Measurements from ENCODE around the gene FOXJ1.

Gene FOXJ1

DNA sequence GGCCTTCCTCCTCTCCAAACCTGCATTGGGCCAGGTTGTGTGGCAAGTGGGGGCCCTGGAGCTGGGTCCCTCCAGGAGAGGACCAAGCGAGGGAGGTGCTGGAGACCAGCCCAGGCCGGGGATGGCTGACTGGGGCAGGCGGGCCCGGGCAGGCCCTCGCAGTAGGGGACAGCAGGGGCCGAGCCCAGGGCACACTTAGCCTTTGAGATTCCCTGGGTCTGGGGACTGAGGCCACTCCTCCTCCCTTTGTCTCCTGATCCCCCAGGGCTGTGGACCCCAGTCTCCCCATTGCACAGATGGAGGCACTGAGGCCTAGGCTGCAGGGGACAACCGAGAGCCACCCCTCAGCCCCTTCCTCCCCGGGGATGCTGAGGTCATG lies 5.2 kb downstream of the FOXJ1 start:
- Mint-ChIP-seq H3K27ac (ENCODE audit: low read depth) (no peak overlapping the region), H3K4me1 (peaks cover 27% of the 10 kb centered on the region), H3K9me3 (no peaks in the 10 kb centered on the region), H3K36me3 (ENCODE audit: insufficient read depth) (no peaks in the 10 kb centered on the region), H3K27me3 (peaks cover 9% of the 10 kb centered on the region), H3K4me3 (no peak overlapping the region)
- ATAC-seq (replicated peaks; ENCODE audit: extremely low read depth, poor library complexity, severe bottlenecking): no peak
- no peak for DNase-seq (ENCODE audit: low spot score in 2 of 2)

DNA sequence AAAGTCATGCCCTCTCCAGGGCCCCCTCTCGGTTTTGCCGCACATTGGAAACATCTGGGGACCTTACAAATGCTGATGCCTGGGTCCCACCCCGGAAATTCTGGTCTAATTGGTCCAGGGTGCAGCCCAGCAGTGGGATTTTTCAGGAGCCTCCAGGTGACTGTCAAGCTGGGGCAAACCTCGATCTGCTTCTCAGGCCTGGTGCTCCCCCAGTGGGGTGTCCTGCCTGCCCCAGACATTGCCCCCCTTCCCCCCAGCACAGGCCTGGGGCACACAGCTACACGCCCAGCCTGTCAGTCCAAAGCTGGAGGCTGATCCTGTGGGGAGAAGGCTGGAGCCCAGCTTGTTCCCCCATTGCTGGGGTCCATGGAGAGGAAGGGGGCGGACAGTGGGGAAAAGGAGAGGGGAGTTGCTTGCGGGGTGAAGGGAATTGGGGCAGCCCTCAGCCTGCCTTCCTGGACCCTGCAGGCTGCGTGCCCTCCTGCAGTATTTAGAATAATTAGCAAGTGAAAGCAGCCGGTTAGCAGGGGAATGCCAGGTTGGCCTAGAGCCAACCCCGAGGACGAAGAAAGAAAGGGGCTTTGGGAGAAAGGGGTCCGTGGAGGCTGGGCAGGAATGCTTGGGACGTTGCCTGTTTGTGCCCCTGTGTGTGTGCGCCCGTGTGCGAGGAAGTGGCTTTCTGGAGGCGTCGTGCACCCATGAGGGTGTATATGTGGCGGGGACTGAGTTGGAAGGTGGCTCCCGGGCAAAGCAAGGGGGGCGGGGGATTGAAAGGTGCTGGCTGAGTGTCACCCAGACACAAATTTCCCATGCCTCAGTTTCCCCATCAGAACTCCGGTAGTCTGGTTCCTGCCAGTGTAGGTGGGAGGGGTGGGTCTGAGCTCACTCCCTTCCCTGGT lies 5.9 kb downstream of the FOXJ1 start:
- no peaks in the 10 kb centered on the region for H3K36me3 Mint-ChIP-seq (ENCODE audit: insufficient read depth)
- H3K4me1 Mint-ChIP-seq: peaks cover 20% of the 10 kb centered on the region
- H3K27me3 Mint-ChIP-seq: peaks cover 2% of the 10 kb centered on the region
- peak overlapping the region; percentile 9 for H3K27ac Mint-ChIP-seq (ENCODE audit: low read depth)
- no peak overlapping the region for H3K4me3 Mint-ChIP-seq
- no peaks in the 10 kb centered on the region for H3K9me3 Mint-ChIP-seq
- ATAC-seq (replicated peaks; ENCODE audit: extremely low read depth, poor library complexity, severe bottlenecking) (peak; percentile 41), DNase-seq (ENCODE audit: low spot score in 2 of 2) (no peak)

GRCh38 chr17:76132574-76133338 lies 8.3 kb downstream of the FOXJ1 start:
- H3K36me3 Mint-ChIP-seq (ENCODE audit: insufficient read depth): no peaks in the 10 kb centered on the region
- no peaks in the 10 kb centered on the region for H3K9me3 Mint-ChIP-seq
- no peak overlapping the region for H3K4me3 Mint-ChIP-seq
- DNase-seq (ENCODE audit: low spot score in 2 of 2) (no peak), ATAC-seq (replicated peaks; ENCODE audit: extremely low read depth, poor library complexity, severe bottlenecking) (no peak)
- no peak overlapping the region for H3K27ac Mint-ChIP-seq (ENCODE audit: low read depth)
- no peaks in the 10 kb centered on the region for H3K27me3 Mint-ChIP-seq
- H3K4me1 Mint-ChIP-seq: peaks cover 16% of the 10 kb centered on the region

GRCh38 chr17:76131692-76132573 lies 9.1 kb downstream of the FOXJ1 start:
- Mint-ChIP-seq H3K36me3 (ENCODE audit: insufficient read depth) (no peaks in the 10 kb centered on the region), H3K9me3 (no peaks in the 10 kb centered on the region), H3K27ac (ENCODE audit: low read depth) (peak overlapping the region; percentile 58), H3K4me3 (no peak overlapping the region), H3K4me1 (peaks cover 16% of the 10 kb centered on the region), H3K27me3 (no peaks in the 10 kb centered on the region)
- DNase-seq (ENCODE audit: low spot score in 2 of 2) (no peak), ATAC-seq (replicated peaks; ENCODE audit: extremely low read depth, poor library complexity, severe bottlenecking) (no peak)

DNA sequence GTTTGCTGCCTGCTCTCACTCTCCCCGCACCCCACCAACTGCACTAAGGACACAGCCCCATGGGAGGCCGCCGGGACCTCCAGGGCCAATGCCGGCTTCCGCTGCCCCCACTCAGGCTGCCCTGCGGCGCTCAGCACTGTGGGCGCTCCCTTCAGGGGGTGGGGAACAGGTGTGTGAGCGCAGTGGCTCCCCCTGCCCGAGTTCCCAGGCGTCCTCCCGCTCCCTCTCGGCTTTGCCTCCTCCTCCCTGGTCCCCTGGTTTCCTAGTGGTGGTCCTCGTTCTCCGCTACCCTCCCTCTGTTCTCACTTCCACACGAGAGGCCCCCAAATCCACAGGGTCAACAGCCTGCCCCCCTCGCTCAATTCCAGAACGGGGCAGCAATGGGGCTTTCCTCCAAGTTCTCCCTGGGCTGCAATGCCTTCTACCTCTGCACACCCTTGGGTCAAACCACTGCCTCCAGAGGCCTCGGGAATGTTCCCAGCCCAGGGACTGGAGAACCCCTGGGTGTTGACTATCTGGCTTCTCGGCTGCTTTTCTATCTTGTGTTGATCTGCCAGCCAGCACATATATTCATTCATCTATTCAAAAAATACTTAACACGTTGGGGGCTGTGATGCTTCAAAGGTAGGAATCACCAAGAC lies 9.9 kb downstream of the FOXJ1 start:
- Mint-ChIP-seq H3K9me3 (no peaks in the 10 kb centered on the region), H3K27ac (ENCODE audit: low read depth) (peak overlapping the region; percentile 58), H3K27me3 (no peaks in the 10 kb centered on the region), H3K36me3 (ENCODE audit: insufficient read depth) (no peaks in the 10 kb centered on the region), H3K4me1 (peaks cover 16% of the 10 kb centered on the region), H3K4me3 (no peak overlapping the region)
- DNase-seq (ENCODE audit: low spot score in 2 of 2) (no peak), ATAC-seq (replicated peaks; ENCODE audit: extremely low read depth, poor library complexity, severe bottlenecking) (no peak)

GRCh38 chr17:76130473-76130872 lies 10.6 kb downstream of the FOXJ1 start:
- Mint-ChIP-seq H3K9me3 (no peaks in the 10 kb centered on the region), H3K27me3 (no peaks in the 10 kb centered on the region), H3K4me1 (peaks cover 15% of the 10 kb centered on the region), H3K36me3 (ENCODE audit: insufficient read depth) (no peaks in the 10 kb centered on the region), H3K27ac (ENCODE audit: low read depth) (no peak overlapping the region), H3K4me3 (no peak overlapping the region)
- ATAC-seq (replicated peaks; ENCODE audit: extremely low read depth, poor library complexity, severe bottlenecking): no peak
- DNase-seq (ENCODE audit: low spot score in 2 of 2): no peak

DNA sequence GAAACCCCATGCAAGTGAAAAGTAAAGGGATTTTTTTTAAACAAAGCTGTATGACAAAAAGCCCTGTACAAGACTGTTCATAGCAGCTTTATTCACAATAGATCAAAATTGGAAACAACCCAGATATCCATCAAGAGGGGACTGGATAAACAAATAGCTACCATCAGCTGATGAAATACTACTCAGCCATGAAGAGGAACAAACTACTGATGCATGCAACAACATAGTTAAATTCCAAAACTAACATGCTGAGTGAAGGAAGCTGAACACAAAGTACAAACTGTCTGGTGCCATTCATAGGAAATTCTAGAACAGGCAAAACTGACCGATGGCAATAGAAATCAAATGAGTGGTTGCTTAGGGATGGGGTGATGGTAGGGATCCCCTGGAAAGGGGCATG lies 15.1 kb downstream of the FOXJ1 start:
- no peak for ATAC-seq (replicated peaks; ENCODE audit: extremely low read depth, poor library complexity, severe bottlenecking)
- Mint-ChIP-seq H3K27me3 (no peaks in the 10 kb centered on the region), H3K27ac (ENCODE audit: low read depth) (no peak overlapping the region), H3K4me1 (peaks cover 5% of the 10 kb centered on the region), H3K9me3 (no peaks in the 10 kb centered on the region), H3K4me3 (no peak overlapping the region), H3K36me3 (ENCODE audit: insufficient read depth) (peaks cover 3% of the 10 kb centered on the region)
- DNase-seq (ENCODE audit: low spot score in 2 of 2): no peak

GRCh38 chr17:76125391-76125675 lies 15.7 kb downstream of the FOXJ1 start:
- no peak for ATAC-seq (replicated peaks; ENCODE audit: extremely low read depth, poor library complexity, severe bottlenecking)
- Mint-ChIP-seq H3K27ac (ENCODE audit: low read depth) (no peak overlapping the region), H3K27me3 (no peaks in the 10 kb centered on the region), H3K36me3 (ENCODE audit: insufficient read depth) (peaks cover 3% of the 10 kb centered on the region), H3K4me1 (peaks cover 5% of the 10 kb centered on the region), H3K9me3 (no peaks in the 10 kb centered on the region), H3K4me3 (no peak overlapping the region)
- no peak for DNase-seq (ENCODE audit: low spot score in 2 of 2)

- no peaks in the 10 kb centered on the region for H3K27me3 Mint-ChIP-seq
These were observed 16.3 kb downstream of the FOXJ1 start for GRCh38 chr17:76124582-76125390.

GRCh38 chr17:76123749-76124581 lies 17.1 kb downstream of the FOXJ1 start:
- ATAC-seq (replicated peaks; ENCODE audit: extremely low read depth, poor library complexity, severe bottlenecking) (no peak), DNase-seq (ENCODE audit: low spot score in 2 of 2) (no peak)
- no peaks in the 10 kb centered on the region for H3K9me3 Mint-ChIP-seq
- H3K4me3 Mint-ChIP-seq: peak overlapping the region; percentile 51
- H3K4me1 Mint-ChIP-seq: peaks cover 5% of the 10 kb centered on the region
- no peak overlapping the region for H3K27ac Mint-ChIP-seq (ENCODE audit: low read depth)
- H3K36me3 Mint-ChIP-seq (ENCODE audit: insufficient read depth): peaks cover 3% of the 10 kb centered on the region
- H3K27me3 Mint-ChIP-seq: no peaks in the 10 kb centered on the region

More at GRCh38 chr17:76124582-76125390, 16.3 kb downstream of the FOXJ1 start:
- Mint-ChIP-seq H3K4me1 (peaks cover 5% of the 10 kb centered on the region), H3K27ac (ENCODE audit: low read depth) (no peak overlapping the region), H3K4me3 (no peak overlapping the region), H3K36me3 (ENCODE audit: insufficient read depth) (peaks cover 3% of the 10 kb centered on the region), H3K9me3 (no peaks in the 10 kb centered on the region)
- no peak for DNase-seq (ENCODE audit: low spot score in 2 of 2)
- no peak for ATAC-seq (replicated peaks; ENCODE audit: extremely low read depth, poor library complexity, severe bottlenecking)

- DNase-seq (ENCODE audit: low spot score in 2 of 2) (no peak), ATAC-seq (replicated peaks; ENCODE audit: extremely low read depth, poor library complexity, severe bottlenecking) (no peak)
- Mint-ChIP-seq H3K27ac (ENCODE audit: low read depth) (peak overlapping the region; percentile 14), H3K4me1 (peaks cover 5% of the 10 kb centered on the region), H3K27me3 (no peaks in the 10 kb centered on the region), H3K4me3 (peak overlapping the region; percentile 51), H3K36me3 (ENCODE audit: insufficient read depth) (peaks cover 3% of the 10 kb centered on the region), H3K9me3 (no peaks in the 10 kb centered on the region)
These were observed 17.9 kb downstream of the FOXJ1 start for GRCh38 chr17:76123191-76123499.

All from central memory CD8-positive, alpha-beta T cell (primary cell).